IMR-90 (cell line): ENCODE measurements around the gene KAT6B. TPM values are rescaled to one million over a fixed set of nuclear protein-coding genes. Genes with fewer than 3 reads are reported as not detected.

Experiments
- ATAC-seq: fragments of 200-7000 bp; cut with Tn5 transposase; 2 replicates; pipeline ENCODE4 v1.9.1; 2020; ENCODE audit warnings: low read depth, mild to moderate bottlenecking, moderate library complexity
- BruUV-seq: library from RNA; stranded (reverse); fragments of 400-500 nt; replicated peaks from 2 replicates; lab custom pipeline; 2021; lab: Mats Ljungman, UMichigan
- CTCF ChIA-PET: fragments of 300-600 bp; formaldehyde crosslinking; extraction: SDS; loops from one replicate; lab custom pipeline; 2021; ENCODE audit warnings: antibody characterized with exemption; lab: Yijun Ruan, JAX
- POLR2A ChIA-PET: fragments of 300-600 bp; sonication (Branson Sonifier 250); formaldehyde crosslinking; loops from one replicate; lab custom pipeline; 2022; ENCODE audit warnings: antibody characterized with exemption; ENCODE audit not compliant: unreplicated experiment; lab: Charles Lee
- DNase-seq: peaks from one replicate; pipeline ENCODE4 v3.0.0; 2013
- H2AFZ ChIP-seq: replicated peaks from 2 replicates; pipeline ENCODE3; 2013; ENCODE audit warnings: low read length, mild to moderate bottlenecking; ENCODE audit not compliant: poor library complexity
- H2AK5ac ChIP-seq: 2 replicates; pipeline ENCODE4 v1.6.1; 2013; ENCODE audit warnings: low read depth, low read length, inconsistent platforms
- H2AK9ac ChIP-seq: replicated peaks from 2 replicates; pipeline ENCODE3; 2013; ENCODE audit warnings: mild to moderate bottlenecking, low read depth, low read length, moderate library complexity; ENCODE audit not compliant: poor library complexity
- H2BK120ac ChIP-seq: 2 replicates; pipeline ENCODE4 v1.6.1; 2013; ENCODE audit warnings: low read depth, low read length, inconsistent platforms
- H2BK15ac ChIP-seq: 3 replicates; pipeline ENCODE4 v1.6.1; 2013; ENCODE audit warnings: low read depth, low read length, inconsistent platforms
- H2BK20ac ChIP-seq: 2 replicates; pipeline ENCODE4 v1.6.1; 2013; ENCODE audit warnings: low read depth, mild to moderate bottlenecking, inconsistent platforms, low read length, moderate library complexity
- H2BK5ac ChIP-seq: 2 replicates; pipeline ENCODE4 v1.6.1; 2013; ENCODE audit warnings: mild to moderate bottlenecking, low read depth, low read length, inconsistent platforms; ENCODE audit not compliant: poor library complexity, severe bottlenecking
- H3K14ac ChIP-seq: replicated peaks from 2 replicates; pipeline ENCODE4 v1.6.1; 2013; ENCODE audit warnings: low read depth, low read length, inconsistent platforms
- H3K18ac ChIP-seq: 2 replicates; pipeline ENCODE4 v1.6.1; 2013; ENCODE audit warnings: low read depth, low read length, control low read depth
- H3K23ac ChIP-seq: 2 replicates; pipeline ENCODE4 v1.6.1; 2013; ENCODE audit warnings: low read depth, low read length, inconsistent platforms
- H3K27ac ChIP-seq: 2 replicates; pipeline ENCODE4 v1.5.1; 2013; ENCODE audit warnings: mild to moderate bottlenecking, control low read depth, low read length; ENCODE audit not compliant: insufficient read depth
- H3K27me3 ChIP-seq: 2 replicates; pipeline ENCODE4 v1.6.1; 2013; ENCODE audit warnings: low read length; ENCODE audit not compliant: control insufficient read depth, insufficient read depth
- H3K36me3 ChIP-seq: 2 replicates; pipeline ENCODE4 v1.6.1; 2013; ENCODE audit warnings: low read length, mixed read lengths; ENCODE audit not compliant: control insufficient read depth, insufficient read depth
- H3K4ac ChIP-seq: 2 replicates; pipeline ENCODE4 v1.6.1; 2013; ENCODE audit warnings: low read depth, low read length, inconsistent platforms
- H3K4me1 ChIP-seq: 2 replicates; pipeline ENCODE4 v1.6.1; 2013; ENCODE audit warnings: low read length, mixed read lengths; ENCODE audit not compliant: control insufficient read depth, insufficient read depth
- H3K4me2 ChIP-seq: 2 replicates; pipeline ENCODE4 v1.6.1; 2013; ENCODE audit warnings: low read depth, mild to moderate bottlenecking, control low read depth, low read length, moderate library complexity
- H3K4me3 ChIP-seq: 2 replicates; pipeline ENCODE4 v1.5.1; 2013; ENCODE audit warnings: low read depth, mild to moderate bottlenecking, control low read depth, low read length, moderate library complexity; ENCODE audit not compliant: insufficient read depth
- H3K56ac ChIP-seq: 2 replicates; pipeline ENCODE4 v1.6.1; 2013; ENCODE audit warnings: low read length, inconsistent platforms; ENCODE audit not compliant: insufficient read depth; ENCODE audit errors: extremely low read depth
- H3K79me1 ChIP-seq, 2 experiments: 2 replicates each; pipeline ENCODE4 v1.6.1; 2013; ENCODE audit warnings: low read length in 2 of 2, inconsistent platforms in 1 of 2, low read depth in 1 of 2
- H3K9ac ChIP-seq: 2 replicates; pipeline ENCODE4 v1.6.1; 2013; ENCODE audit warnings: low read depth, low read length, control low read depth
- H3K9me1 ChIP-seq: 2 replicates; pipeline ENCODE4 v1.6.1; 2013; ENCODE audit warnings: low read length, inconsistent platforms; ENCODE audit not compliant: insufficient read depth
- H3K9me3 ChIP-seq: 2 replicates; pipeline ENCODE4 v1.6.1; 2013; ENCODE audit warnings: low read length; ENCODE audit not compliant: control insufficient read depth, insufficient read depth
- H4K20me1 ChIP-seq: 2 replicates; pipeline ENCODE4 v1.6.1; 2013; ENCODE audit warnings: low read length, inconsistent platforms; ENCODE audit not compliant: insufficient read depth
- H4K5ac ChIP-seq: 2 replicates; pipeline ENCODE4 v1.6.1; 2013; ENCODE audit warnings: mild to moderate bottlenecking, low read depth, low read length, control low read depth
- H4K8ac ChIP-seq, 2 experiments: 2 replicates each; pipeline ENCODE4 v1.6.1; 2013; ENCODE audit warnings: low read depth in 2 of 2, low read length in 2 of 2, control low read depth in 1 of 2, inconsistent platforms in 1 of 2
- H4K91ac ChIP-seq: 2 replicates; pipeline ENCODE4 v1.6.1; 2013; ENCODE audit warnings: low read depth, low read length, inconsistent platforms; ENCODE audit not compliant: insufficient read depth
- BHLHE40 ChIP-seq: fragments of 150-350 bp; IDR thresholded peaks from 2 replicates; pipeline ENCODE4 v1.6.1; 2016; ENCODE audit warnings: mild to moderate bottlenecking, low read depth, low read length
- CEBPB ChIP-seq: IDR thresholded peaks from 2 replicates; pipeline ENCODE4 v1.6.1; 2012; ENCODE audit warnings: low read depth, low read length, improper control_type of control experiment
- FOS ChIP-seq: fragments of 150-350 bp; IDR thresholded peaks from 2 replicates; pipeline ENCODE4 v1.6.1; 2016; ENCODE audit warnings: low read depth, low read length
- MAFK ChIP-seq: IDR thresholded peaks from 2 replicates; pipeline ENCODE4 v1.6.1; 2012; ENCODE audit warnings: low read depth, low read length, improper control_type of control experiment
- MXI1 ChIP-seq: IDR thresholded peaks from 2 replicates; pipeline ENCODE4 v1.6.1; 2012; ENCODE audit warnings: low read depth, mild to moderate bottlenecking, low read length, moderate library complexity, borderline replicate concordance
- NFE2L2 ChIP-seq: fragments of 150-350 bp; IDR thresholded peaks from 2 replicates; pipeline ENCODE4 v1.6.1; 2016; ENCODE audit warnings: low read depth, mild to moderate bottlenecking, low read length
- RAD21 ChIP-seq: IDR thresholded peaks from 2 replicates; pipeline ENCODE4 v1.6.1; 2012; ENCODE audit warnings: low read length, improper control_type of control experiment
- RCOR1 ChIP-seq: IDR thresholded peaks from 2 replicates; pipeline ENCODE4 v1.6.1; 2012; ENCODE audit warnings: mild to moderate bottlenecking, low read length, improper control_type of control experiment; ENCODE audit not compliant: insufficient replicate concordance
- RFX5 ChIP-seq: IDR thresholded peaks from 2 replicates; pipeline ENCODE4 v1.8.0; 2012; ENCODE audit warnings: low read depth, mild to moderate bottlenecking, low read length, moderate library complexity
- WGBS, 2 experiments: methylation state at CpG; one replicate each; pipeline versions ENCODE4 v1.1.5 to v1.1.7; 2013; ENCODE audit warnings: missing lambda C conversion rate in 2 of 2; ENCODE audit not compliant: insufficient read length in 1 of 2; ENCODE audit errors: extremely low coverage in 2 of 2; 5-methylcytosine and 5-hydroxymethylcytosine counted together
- dilution Hi-C: fragments of 300-500 bp; cut with HindIII; formaldehyde crosslinking; loops from one replicate; pipeline ENCODE4 v1.14.3; 2018; ENCODE audit warnings: low sequenced_read_pairs; ENCODE audit not compliant: unreplicated experiment
- in situ Hi-C: fragments of 300-500 bp; cut with MboI; formaldehyde crosslinking; loops from 3 replicates; pipeline ENCODE4 v1.14.3; 2019; ENCODE audit warnings: low sequenced_read_pairs, inconsistent platforms, mixed read lengths
- intact Hi-C: fragments of 100-400 bp; cut with micrococcal nuclease; formaldehyde crosslinking; loops from 2 replicates; pipeline ENCODE4 v1.10.0; 2022
- polyA plus RNA-seq, 3 experiments: library from polyadenylated mRNA; depleted of rRNA; stranded (reverse); fragments of >200 nt; gene quantifications; 2 replicates each; pipeline ENCODE4 v1.2.3, GENCODE V29; 2012; ENCODE audit warnings: low replicate concordance in 1 of 3
- total RNA-seq: library from RNA; depleted of rRNA; stranded (reverse); fragments of >200 nt; gene quantifications from 2 replicates; pipeline ENCODE4 v1.2.3, GENCODE V29; 2012
- TF ChIP-seq, protein P1 (sequence below): fragments of 150-350 bp; IDR thresholded peaks from 2 replicates; pipeline ENCODE4 v1.6.1; 2016; ENCODE audit warnings: low read depth, mild to moderate bottlenecking, low read length, moderate library complexity, borderline replicate concordance
- TF ChIP-seq, protein P2 (sequence below): fragments of 150-350 bp; IDR thresholded peaks from 2 replicates; pipeline ENCODE4 v1.6.1; 2017; ENCODE audit warnings: mild to moderate bottlenecking, antibody characterized with exemption, low read length, low read depth

Gene KAT6B
- total and polyA plus RNA-seq, 2 of the 4 experiments (the other 2 are of a cell fraction) = 8.8 to 28.1 TPM

DNA sequence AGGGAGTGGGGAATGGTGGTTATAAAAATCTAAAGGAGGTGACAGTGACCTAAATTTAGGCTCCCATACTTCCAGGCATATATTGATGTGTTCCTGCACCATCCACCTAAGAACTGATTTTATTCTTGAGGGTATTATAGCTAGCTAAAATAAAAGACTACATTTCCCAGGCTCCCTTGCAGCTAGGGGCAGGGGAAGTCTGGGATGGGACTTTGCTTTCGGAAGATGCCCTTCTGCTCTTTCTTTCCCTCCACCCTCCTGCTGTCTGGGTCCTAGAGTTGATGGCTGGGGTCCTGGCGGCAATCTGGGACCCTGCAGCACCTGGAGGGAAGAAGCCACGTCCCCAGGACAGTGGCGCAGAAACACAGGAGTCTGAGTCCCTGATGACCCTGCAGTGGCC, 231.3 kb downstream of the KAT6B start:
- H3K23ac ChIP-seq = no peak overlapping the region
- H3K56ac ChIP-seq = no peak overlapping the region
- H2BK15ac ChIP-seq = no peak overlapping the region
- no peak overlapping the region for H3K14ac ChIP-seq
- no peaks in the 10 kb centered on the region for H3K9me3 ChIP-seq
- H4K8ac ChIP-seq = no peak overlapping the region; a peak in 1 of 4 replicates
- CTCF ChIA-PET = no interaction called here
- H2AK5ac ChIP-seq = no peak overlapping the region
- H3K79me1 ChIP-seq = no peaks in the 10 kb centered on the region
- whole genome bisulfite sequencing, 2 experiments = no CpG with 5 or more reads among the region's 4 CpGs
- TF ChIP-seq, protein P1, sequence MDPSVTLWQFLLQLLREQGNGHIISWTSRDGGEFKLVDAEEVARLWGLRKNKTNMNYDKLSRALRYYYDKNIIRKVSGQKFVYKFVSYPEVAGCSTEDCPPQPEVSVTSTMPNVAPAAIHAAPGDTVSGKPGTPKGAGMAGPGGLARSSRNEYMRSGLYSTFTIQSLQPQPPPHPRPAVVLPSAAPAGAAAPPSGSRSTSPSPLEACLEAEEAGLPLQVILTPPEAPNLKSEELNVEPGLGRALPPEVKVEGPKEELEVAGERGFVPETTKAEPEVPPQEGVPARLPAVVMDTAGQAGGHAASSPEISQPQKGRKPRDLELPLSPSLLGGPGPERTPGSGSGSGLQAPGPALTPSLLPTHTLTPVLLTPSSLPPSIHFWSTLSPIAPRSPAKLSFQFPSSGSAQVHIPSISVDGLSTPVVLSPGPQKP = no peak
- TF ChIP-seq BHLHE40 = no peak
- TF ChIP-seq RCOR1 = no peak
- TF ChIP-seq RFX5 = no peak
- TF ChIP-seq NFE2L2 = no peak
- TF ChIP-seq CEBPB = no peak
- TF ChIP-seq RAD21 = no peak
- no peak for TF ChIP-seq MXI1
- TF ChIP-seq MAFK = no peak
- TF ChIP-seq, protein P2, sequence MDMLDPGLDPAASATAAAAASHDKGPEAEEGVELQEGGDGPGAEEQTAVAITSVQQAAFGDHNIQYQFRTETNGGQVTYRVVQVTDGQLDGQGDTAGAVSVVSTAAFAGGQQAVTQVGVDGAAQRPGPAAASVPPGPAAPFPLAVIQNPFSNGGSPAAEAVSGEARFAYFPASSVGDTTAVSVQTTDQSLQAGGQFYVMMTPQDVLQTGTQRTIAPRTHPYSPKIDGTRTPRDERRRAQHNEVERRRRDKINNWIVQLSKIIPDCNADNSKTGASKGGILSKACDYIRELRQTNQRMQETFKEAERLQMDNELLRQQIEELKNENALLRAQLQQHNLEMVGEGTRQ = no peak
- no peak for TF ChIP-seq FOS
- ATAC-seq (no peak), DNase-seq (no peak)
- H3K4me1 ChIP-seq = no peaks in the 10 kb centered on the region
- no peak overlapping the region for H3K9ac ChIP-seq
- no peak overlapping the region for H3K4me2 ChIP-seq
- H2BK120ac ChIP-seq = no peak overlapping the region
- no peak overlapping the region for H2BK20ac ChIP-seq
- no peak overlapping the region for H2BK5ac ChIP-seq
- H4K5ac ChIP-seq = no peak overlapping the region
- no peaks in the 10 kb centered on the region for H3K9me1 ChIP-seq
- H4K20me1 ChIP-seq = no peaks in the 10 kb centered on the region
- H3K27me3 ChIP-seq = no peaks in the 10 kb centered on the region
- no peak overlapping the region for H3K4me3 ChIP-seq
- no peak overlapping the region for H4K91ac ChIP-seq
- no peak overlapping the region for H2AK9ac ChIP-seq
- POLR2A ChIA-PET = no interaction called here
- H3K27ac ChIP-seq = no peak overlapping the region
- no TSS peak for BruUV-seq
- H3K36me3 ChIP-seq = no peaks in the 10 kb centered on the region
- H3K18ac ChIP-seq = no peak overlapping the region
- H2AFZ ChIP-seq = peak overlapping the region; percentile 27
- intact Hi-C loops = no loop called here
- H3K4ac ChIP-seq = no peak overlapping the region
- in situ Hi-C loops = no loop called here
- dilution Hi-C loops = no loop called here
